ENCODE data around the gene GJD3. TPM values are rescaled to one million over a fixed set of nuclear protein-coding genes. Genes with fewer than 3 reads are reported as not detected.

GJD3 gene
- polyA plus RNA-seq, 1 donor from 2014 or later, result not detected

DNA sequence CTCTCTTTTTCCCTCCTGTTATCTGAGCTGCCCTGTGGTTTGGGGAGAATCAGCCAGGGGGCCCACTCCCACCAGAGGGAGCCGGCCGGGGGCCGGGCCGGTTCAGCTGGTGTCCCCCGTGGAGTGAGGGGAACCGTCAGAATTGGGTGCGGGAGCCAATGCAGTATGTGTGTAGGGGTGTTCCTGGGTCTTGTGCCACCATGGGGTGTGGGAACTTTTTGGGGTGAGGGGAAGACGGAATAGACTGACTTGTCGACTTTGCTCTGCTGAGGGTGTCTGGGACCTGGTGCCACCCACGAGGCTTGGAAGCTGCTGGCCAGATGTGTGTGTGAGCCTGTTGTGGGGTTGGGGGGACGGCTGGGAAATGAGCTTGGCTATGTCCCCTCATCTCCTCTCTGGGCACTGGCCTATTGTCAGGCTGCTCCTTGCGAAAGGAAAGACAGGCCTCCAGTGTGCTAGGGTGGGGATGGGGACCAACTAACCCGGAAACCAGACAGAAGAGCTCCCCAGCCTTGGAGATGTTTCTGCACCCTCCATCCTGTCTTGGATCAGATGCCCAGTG, 45.6 kb downstream of the GJD3 start:
- Histone ChIP-seq H3K9me3 (ENCODE audit: low read length) (no peaks in the 10 kb centered on the region), H3K79me2 (replicated peaks; ENCODE audit: insufficient read depth, low read length) (peaks cover 7% of the 10 kb centered on the region)

More for the DNA sequence above, 45.6 kb downstream of the GJD3 start:
- no peak for TF ChIP-seq TAF1 (IDR thresholded peaks at IDR 0.05; ENCODE audit: low read depth)
- no peak for TF ChIP-seq POLR2AphosphoS5 (IDR thresholded peaks at IDR 0.05)
- TF ChIP-seq CTCF (IDR thresholded peaks at IDR 0.05; ENCODE audit: poor library complexity, severe bottlenecking), result no peak
- no peak for TF ChIP-seq EZH2 (IDR thresholded peaks at IDR 0.05; ENCODE audit: borderline replicate concordance, insufficient read depth, low read length, poor library complexity, severe bottlenecking)
- TF ChIP-seq REST (IDR thresholded peaks at IDR 0.05; ENCODE audit: borderline replicate concordance), result no peak
- no peak for TF ChIP-seq EP300 (conservative IDR thresholded peaks at IDR 0.05; ENCODE audit: poor library complexity, severe bottlenecking)
- TF ChIP-seq RAD21 (conservative IDR thresholded peaks at IDR 0.05), result no peak
- no peak for TF ChIP-seq MXI1 (conservative IDR thresholded peaks at IDR 0.05; ENCODE audit: poor library complexity, severe bottlenecking)
- TF ChIP-seq SMC3 (conservative IDR thresholded peaks at IDR 0.05; ENCODE audit: poor library complexity), result no peak
- H3K9ac ChIP-seq (ENCODE audit: low read length), result peak overlapping the region; percentile 55
- H2AFZ ChIP-seq (ENCODE audit: low read depth, low read length), result no peak overlapping the region
- H3K9me2 ChIP-seq (ENCODE audit: insufficient read depth, low read length), result no peaks in the 10 kb centered on the region
- H3K36me3 ChIP-seq (ENCODE audit: insufficient read depth, low read length), result no peaks in the 10 kb centered on the region
- H3K27ac ChIP-seq (ENCODE audit: low read length), result no peak overlapping the region
- no peaks in the 10 kb centered on the region for H4K20me1 ChIP-seq (ENCODE audit: insufficient read depth)
- H3K27me3 ChIP-seq (ENCODE audit: insufficient read depth, low read depth, low read length), result peaks cover 5% of the 10 kb centered on the region
- H3K4me2 ChIP-seq (ENCODE audit: low read length), result peak overlapping the region; percentile 71
- peak overlapping the region; percentile 81 for H3K4me3 ChIP-seq (ENCODE audit: low read length)
- no peaks in the 10 kb centered on the region for H3F3A ChIP-seq (ENCODE audit: insufficient read depth, low read length, poor library complexity, severe bottlenecking)

Data from neural cell (in vitro differentiated cells).